D721Med (cell line): Measurements from ENCODE around the gene TENT4A.

ENCODE experiments used
- DNase-seq: peaks from one replicate; pipeline ENCODE4 v3.0.0; 2011; ENCODE audit warnings: low spot score; ENCODE audit not compliant: insufficient read length
- FAIRE-seq: peaks from 2 replicates; lab custom pipeline; 2011; peaks lifted over from hg19 to GRCh38; lab: Jason Lieb, UNC
- CTCF ChIP-seq: IDR thresholded peaks from 2 replicates; pipeline ENCODE4 v1.5.1; 2012; ENCODE audit warnings: mild to moderate bottlenecking, control low read depth; ENCODE audit not compliant: insufficient read depth; ENCODE audit errors: missing control alignments

TENT4A gene

DNA sequence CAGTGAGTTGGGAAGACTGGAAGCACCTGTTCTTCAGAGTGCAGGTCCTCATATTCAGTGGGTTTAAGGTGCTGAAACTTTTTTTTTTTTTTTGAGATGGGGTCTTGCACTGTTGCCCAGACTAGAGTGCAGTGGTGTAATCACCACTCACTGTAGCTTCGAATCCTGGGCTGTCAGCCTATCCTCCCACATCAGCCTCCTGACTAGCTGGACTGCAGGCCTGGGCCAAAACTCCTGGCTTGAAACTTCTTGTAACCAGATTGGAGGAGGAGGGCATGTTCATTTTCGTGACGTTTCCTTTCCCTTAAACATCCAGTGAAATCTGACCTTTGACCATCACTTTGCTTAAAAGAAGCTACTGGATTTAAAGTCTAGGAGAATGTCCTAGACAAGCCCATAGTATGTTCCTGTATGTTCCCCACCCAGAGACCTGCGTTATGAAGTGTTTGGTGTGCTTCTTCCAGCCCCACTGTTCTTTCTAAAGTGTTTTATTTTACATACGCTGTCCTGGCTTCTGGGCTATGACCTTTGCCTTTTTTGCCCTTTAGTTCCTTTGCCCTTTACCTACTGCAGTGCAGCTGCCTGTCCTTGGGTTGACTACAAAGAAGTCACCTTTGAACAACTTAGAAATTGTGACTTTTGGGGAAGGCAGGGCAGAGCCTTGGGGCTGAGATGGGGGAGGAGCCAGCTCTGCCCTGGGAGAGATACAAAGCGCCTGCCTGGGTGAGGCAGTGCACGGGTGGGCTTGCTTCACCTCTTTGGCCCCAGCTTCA, 18.4 kb downstream of the TENT4A start:
- FAIRE-seq (no peak), DNase-seq (no peak)
- TF ChIP-seq CTCF, result no peak

DNA sequence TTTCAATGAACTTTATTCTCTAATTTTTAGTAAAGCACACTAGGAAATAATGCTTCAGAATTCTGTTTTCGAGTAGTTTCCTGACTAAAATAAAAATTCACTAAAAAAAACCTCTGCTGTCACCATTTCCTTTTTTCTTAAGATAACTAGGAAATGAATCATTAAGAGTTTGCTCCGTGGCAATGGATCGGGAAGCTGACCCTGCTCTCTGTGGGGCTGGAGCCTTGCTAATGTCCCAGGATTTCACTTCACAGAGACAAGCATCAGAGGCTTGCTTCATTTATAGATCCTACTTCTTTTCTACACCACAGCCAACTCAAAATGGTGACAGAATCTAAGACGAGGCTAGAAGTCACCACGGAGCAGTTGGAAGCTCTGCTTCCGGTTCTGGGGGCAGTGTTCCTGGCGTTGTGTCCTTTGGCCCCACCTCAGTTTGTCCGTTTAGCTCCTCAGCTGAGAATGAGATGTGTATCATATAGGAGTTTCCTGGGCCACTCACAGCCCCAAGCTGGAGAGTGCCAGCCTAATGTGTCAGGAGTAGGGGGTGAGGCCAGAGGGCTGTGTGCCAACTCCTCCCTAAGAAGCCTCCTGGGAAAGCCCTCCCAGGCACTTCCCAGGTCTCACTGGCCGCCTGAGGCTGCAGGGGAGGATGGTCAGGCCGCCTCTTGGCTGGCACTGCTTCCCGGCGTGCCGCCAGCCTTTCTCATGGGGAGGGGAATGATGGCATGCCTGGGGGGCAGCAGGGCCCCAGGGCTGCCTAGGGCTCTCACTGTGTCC, 19.6 kb downstream of the TENT4A start:
- DNase-seq (no peak), FAIRE-seq (no peak)
- TF ChIP-seq CTCF, result no peak

DNA sequence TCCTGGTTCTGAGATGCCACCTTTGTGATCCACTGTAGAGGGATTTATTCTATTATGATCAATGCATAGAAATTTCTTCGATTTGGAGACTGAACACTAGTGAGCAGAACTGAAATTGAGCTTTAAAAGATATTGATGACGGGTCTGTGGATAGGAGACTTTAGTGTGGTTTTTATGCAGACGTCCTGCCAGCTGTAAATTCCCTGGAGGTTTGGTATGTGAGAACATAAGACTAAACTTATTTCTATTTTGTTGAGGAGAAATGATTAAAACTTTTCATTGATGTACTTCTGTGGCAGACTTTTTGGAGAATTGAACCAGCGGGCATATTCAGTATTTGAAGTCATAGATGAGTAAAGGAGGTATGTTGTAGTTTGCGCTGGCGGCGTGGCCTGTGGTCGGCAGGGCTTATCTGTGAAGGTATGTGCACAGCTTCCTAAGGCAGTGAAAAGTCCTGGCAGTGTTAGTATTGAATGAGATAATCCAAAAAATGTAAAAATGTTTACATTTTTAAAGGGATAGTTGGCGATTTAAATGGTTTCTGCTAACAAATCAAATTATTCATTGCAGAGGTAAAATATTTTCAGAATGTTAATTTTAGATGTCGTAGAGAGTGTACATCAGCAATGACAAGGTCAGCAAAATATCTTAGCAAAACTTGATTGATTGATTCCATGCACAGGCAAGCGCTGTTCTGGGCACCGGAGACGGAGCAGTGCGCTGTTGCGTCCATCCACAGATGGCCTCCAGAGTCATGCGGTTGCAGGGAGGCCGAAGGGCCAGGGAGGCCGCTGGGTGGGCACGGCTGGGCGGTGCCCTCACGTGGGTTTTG, 20.4 kb downstream of the TENT4A start:
- DNase-seq, result no peak
- TF ChIP-seq CTCF, result no peak
- no peak for FAIRE-seq

DNA sequence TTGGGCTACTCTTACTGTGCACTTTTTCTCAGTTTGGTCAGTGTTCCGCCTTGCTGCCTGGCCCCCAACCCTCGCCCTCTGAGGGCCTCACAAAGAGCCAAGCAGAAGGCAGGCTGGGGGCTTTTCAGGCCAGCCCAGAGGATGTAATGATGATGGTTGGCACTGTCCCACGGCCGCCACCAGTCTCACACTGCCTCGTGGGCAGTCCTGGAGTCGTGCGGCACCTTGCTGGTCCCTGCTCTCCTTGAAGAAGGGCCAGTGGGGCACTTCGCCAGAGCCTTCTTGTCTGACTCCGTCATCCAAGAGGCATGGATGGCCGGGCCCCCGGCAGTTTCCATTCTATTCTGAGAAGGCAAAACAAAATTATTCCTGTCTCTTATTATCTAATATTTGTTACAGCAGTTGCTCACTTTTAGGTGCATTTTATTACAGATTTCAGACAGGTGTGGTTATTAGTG, 21.0 kb downstream of the TENT4A start:
- FAIRE-seq, result no peak
- no peak for DNase-seq

GRCh38 chr5:6734781-6735180, 21.5 kb downstream of the TENT4A start:
- DNase-seq (no peak), FAIRE-seq (no peak)
- no peak for TF ChIP-seq CTCF

More for the DNA sequence above, 21.0 kb downstream of the TENT4A start:
- TF ChIP-seq CTCF, result no peak

DNA sequence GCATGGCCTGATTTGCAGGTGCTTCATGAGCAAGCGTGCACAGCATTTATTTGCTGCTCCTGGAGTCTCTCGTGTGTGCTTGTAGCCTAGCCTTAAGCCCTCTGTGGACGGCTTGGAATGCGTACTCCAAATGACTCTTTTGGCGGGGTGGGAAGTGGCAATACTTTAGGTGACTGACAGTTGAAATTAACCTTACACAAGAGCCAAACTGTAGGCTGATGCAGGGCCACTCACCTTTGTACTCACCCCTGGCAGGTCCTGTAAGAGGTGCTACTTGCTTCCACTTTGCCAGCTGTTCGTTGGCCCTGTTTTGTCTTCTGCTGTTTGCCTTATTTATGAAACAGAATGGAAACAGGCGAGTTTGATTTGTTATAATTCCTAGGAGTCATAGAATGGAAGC, 22.9 kb downstream of the TENT4A start:
- no peak for DNase-seq
- TF ChIP-seq CTCF, result no peak
- no peak for FAIRE-seq
